ENCODE data around the gene C2orf72. TPM values are rescaled to one million over a fixed set of nuclear protein-coding genes. Genes with fewer than 3 reads are reported as not detected.

Gene C2orf72
- total and polyA plus RNA-seq, 4 donors: 0.28 to 1.3 (median 0.56) TPM

DNA sequence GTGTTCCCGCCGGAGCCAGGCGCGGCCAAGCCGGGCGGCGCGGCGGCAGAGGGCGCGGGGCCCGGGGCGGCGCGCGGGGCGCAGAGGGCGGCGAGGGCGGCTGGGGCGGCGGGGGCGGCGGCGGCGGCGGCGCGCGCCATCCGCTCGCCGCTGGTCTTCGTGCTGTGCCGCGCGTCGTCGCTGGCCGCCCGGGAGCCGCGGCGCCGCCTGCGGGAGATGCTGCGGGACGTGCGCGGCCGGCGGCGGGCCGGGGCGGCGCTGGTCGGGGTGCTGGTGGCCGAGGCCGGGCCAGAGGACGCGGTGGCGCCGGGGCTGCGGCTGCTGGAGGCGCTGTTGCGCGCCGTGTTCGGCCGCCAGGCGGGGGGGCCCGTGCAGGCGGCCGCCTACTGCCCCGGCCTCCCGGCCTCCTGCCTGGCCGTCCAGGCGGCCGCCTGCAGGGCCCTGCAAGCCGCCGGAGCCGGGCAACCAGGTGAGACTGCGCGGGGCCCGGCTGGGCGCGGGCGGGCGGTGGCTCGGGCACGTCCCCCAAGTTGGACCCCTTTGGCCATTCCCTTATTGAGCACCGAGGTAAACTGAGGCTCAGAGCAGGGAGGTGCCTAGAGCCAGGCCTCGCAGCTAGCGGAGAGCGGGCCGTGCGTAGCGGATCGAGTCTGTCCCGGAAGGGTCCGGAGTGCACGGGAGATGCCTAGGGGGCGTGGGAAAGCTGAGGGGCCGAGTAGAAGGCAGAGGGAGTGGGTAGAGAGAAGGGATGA lies 584 bp downstream of the C2orf72 start:
- Histone ChIP-seq H3K4me1 (ENCODE audit: control insufficient read depth in 5 of 5, insufficient read depth in 5 of 5, low read length in 5 of 5) (peaks cover 0 to 10% (median 0%) of the 10 kb centered on the region in 5 donors), H3K9ac (ENCODE audit: insufficient read depth in 1 of 2, low read length in 2 of 2) (no peak overlapping the region), H3K27me3 (ENCODE audit: control insufficient read depth in 3 of 3, insufficient read depth in 3 of 3, low read length in 2 of 3) (peaks cover 0 to 58% (median 29%) of the 10 kb centered on the region in 3 donors), H3K9me3 (ENCODE audit: control insufficient read depth in 4 of 4, insufficient read depth in 3 of 4, low read length in 3 of 4) (peaks cover 0 to 7% (median 0%) of the 10 kb centered on the region in 4 donors), H3K4me3 (peak overlapping the region; percentile 8), H3K36me3 (ENCODE audit: control insufficient read depth in 4 of 4, insufficient read depth in 4 of 4, low read length in 4 of 4) (no peaks in the 10 kb centered on the region), H3K27ac (ENCODE audit: low read depth in 1 of 2, low read length in 1 of 2) (no peak overlapping the region)
- 1 to 2% methylated on average over 64 to 104 of the region's 104 CpGs for WGBS, 2 donors
- DNase-seq (peak in 1 of 3 donors; percentile 18), ATAC-seq (ENCODE audit: insufficient read depth, low FRiP score) (no peak)
- TF ChIP-seq, protein P1, sequence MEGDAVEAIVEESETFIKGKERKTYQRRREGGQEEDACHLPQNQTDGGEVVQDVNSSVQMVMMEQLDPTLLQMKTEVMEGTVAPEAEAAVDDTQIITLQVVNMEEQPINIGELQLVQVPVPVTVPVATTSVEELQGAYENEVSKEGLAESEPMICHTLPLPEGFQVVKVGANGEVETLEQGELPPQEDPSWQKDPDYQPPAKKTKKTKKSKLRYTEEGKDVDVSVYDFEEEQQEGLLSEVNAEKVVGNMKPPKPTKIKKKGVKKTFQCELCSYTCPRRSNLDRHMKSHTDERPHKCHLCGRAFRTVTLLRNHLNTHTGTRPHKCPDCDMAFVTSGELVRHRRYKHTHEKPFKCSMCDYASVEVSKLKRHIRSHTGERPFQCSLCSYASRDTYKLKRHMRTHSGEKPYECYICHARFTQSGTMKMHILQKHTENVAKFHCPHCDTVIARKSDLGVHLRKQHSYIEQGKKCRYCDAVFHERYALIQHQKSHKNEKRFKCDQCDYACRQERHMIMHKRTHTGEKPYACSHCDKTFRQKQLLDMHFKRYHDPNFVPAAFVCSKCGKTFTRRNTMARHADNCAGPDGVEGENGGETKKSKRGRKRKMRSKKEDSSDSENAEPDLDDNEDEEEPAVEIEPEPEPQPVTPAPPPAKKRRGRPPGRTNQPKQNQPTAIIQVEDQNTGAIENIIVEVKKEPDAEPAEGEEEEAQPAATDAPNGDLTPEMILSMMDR (IDR thresholded peaks at IDR 0.05; ENCODE audit: control extremely low read depth, extremely low read depth): no peak

DNA sequence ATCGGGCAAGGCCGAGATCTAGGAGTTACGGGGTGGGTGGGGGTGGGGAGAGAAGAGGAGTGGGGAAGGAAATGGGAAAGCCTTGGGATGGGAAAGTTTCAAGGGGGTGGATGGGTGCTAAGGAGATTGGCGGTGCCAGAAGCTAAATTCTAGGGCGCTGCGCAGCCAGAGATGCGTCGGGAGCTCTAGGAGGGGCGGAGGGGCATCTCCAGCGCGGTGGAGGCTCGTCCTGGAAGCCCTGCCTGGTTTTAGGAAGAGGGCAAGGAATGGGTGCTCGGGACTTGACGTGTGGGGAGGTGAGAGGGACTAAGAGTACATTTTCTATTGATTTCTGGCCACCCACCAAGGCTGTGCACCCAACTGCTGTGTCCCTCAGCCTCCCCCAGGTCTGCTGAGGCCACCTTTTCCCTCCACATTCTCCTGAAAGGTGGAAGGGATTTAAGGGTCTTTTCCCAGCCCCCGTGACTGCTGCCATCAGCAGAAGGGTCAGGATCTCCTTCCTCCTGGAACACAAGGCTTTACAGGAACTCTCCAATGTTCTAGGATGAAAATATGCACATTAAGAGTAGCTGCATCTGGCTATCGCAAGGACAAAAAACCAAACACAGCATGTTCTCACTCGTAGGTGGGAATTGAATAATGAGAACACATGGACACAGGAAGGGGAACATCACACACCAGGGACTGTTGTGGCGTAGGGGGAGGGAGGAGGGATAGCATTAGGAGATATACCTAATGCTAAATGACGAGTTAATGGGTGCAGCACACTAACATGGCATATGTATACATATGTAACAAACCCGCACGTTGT lies 1.4 kb downstream of the C2orf72 start:
- ATAC-seq (ENCODE audit: insufficient read depth, low FRiP score) (no peak), DNase-seq (no peak)
- no peak overlapping the region for H3K9ac ChIP-seq (ENCODE audit: insufficient read depth in 1 of 2, low read length in 2 of 2)
- peaks cover 0 to 58% (median 29%) of the 10 kb centered on the region in 3 donors for H3K27me3 ChIP-seq (ENCODE audit: control insufficient read depth in 3 of 3, insufficient read depth in 3 of 3, low read length in 2 of 3)
- no peak overlapping the region for H3K27ac ChIP-seq (ENCODE audit: low read depth in 1 of 2, low read length in 1 of 2)
- H3K36me3 ChIP-seq (ENCODE audit: control insufficient read depth in 4 of 4, insufficient read depth in 4 of 4, low read length in 4 of 4): no peaks in the 10 kb centered on the region
- TF ChIP-seq, protein P1 (IDR thresholded peaks at IDR 0.05; ENCODE audit: control extremely low read depth, extremely low read depth): no peak
- H3K4me3 ChIP-seq: no peak overlapping the region
- H3K9me3 ChIP-seq (ENCODE audit: control insufficient read depth in 4 of 4, insufficient read depth in 3 of 4, low read length in 3 of 4): peaks cover 0 to 7% (median 0%) of the 10 kb centered on the region in 4 donors
- WGBS, 2 donors: 19 to 22% methylated on average over 21 of the region's 21 CpGs
- H3K4me1 ChIP-seq (ENCODE audit: control insufficient read depth in 5 of 5, insufficient read depth in 5 of 5, low read length in 5 of 5): peaks cover 0 to 10% (median 0%) of the 10 kb centered on the region in 5 donors

DNA sequence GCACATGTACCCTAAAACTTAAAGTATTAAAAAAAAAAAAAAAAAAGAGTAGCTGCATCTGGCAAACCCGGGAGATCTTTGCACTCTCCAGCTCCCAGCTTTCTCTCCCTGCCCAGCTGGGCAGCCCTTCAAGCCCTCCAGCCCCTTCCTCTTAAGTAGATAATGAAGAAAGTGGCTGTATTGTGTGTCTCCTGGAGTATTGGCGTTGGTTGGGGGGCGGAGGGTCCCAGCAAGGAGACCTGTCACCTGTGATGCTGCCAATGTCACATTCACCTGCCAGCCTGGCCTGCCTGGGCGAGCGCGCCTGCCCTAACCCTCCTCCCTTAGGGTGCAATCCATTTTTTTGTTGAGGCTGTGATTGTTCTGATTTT lies 2.0 kb downstream of the C2orf72 start:
- H3K9ac ChIP-seq (ENCODE audit: insufficient read depth in 1 of 2, low read length in 2 of 2): no peak overlapping the region
- DNase-seq: no peak
- H3K4me1 ChIP-seq (ENCODE audit: control insufficient read depth in 5 of 5, insufficient read depth in 5 of 5, low read length in 5 of 5): peaks cover 0 to 10% (median 0%) of the 10 kb centered on the region in 5 donors
- H3K9me3 ChIP-seq (ENCODE audit: control insufficient read depth in 4 of 4, insufficient read depth in 3 of 4, low read length in 3 of 4): peaks cover 0 to 7% (median 0%) of the 10 kb centered on the region in 4 donors
- WGBS, 2 donors: 75% methylated on average over 6 of the region's 6 CpGs
- no peak overlapping the region for H3K4me3 ChIP-seq
- no peak for ATAC-seq (ENCODE audit: insufficient read depth, low FRiP score)
- peaks cover 0 to 58% (median 29%) of the 10 kb centered on the region in 3 donors for H3K27me3 ChIP-seq (ENCODE audit: control insufficient read depth in 3 of 3, insufficient read depth in 3 of 3, low read length in 2 of 3)
- TF ChIP-seq, protein P1 (IDR thresholded peaks at IDR 0.05; ENCODE audit: control extremely low read depth, extremely low read depth): no peak
- H3K36me3 ChIP-seq (ENCODE audit: control insufficient read depth in 4 of 4, insufficient read depth in 4 of 4, low read length in 4 of 4): no peaks in the 10 kb centered on the region
- H3K27ac ChIP-seq (ENCODE audit: low read depth in 1 of 2, low read length in 1 of 2): no peak overlapping the region

Data from lung (tissue), 12 donors.